Keratinocyte (primary cell): Measurements from ENCODE around the gene SSTR4. TPM values are rescaled to one million over a fixed set of nuclear protein-coding genes. Genes with fewer than 3 reads are reported as not detected.

Experiments used
- DNase-seq: peaks from one replicate; pipeline ENCODE4 v3.0.0-alpha.2; 2011; ENCODE audit warnings: low read depth, missing footprints, low spot score
- FAIRE-seq: peaks from 2 replicates; lab custom pipeline; 2011; peaks lifted over from hg19 to GRCh38; lab: Jason Lieb, UNC
- H2AFZ ChIP-seq: 2 replicates; pipeline ENCODE4 v1.6.0; 2012; ENCODE audit warnings: low read length, control low read depth, inconsistent platforms; ENCODE audit not compliant: control insufficient read depth
- H3K27ac ChIP-seq: 2 replicates; pipeline ENCODE4 v1.5.1; 2011; ENCODE audit warnings: low read length; ENCODE audit not compliant: control insufficient read depth, insufficient read depth
- H3K27me3 ChIP-seq: 3 replicates; pipeline ENCODE4 v1.6.0; 2011; ENCODE audit warnings: low read length; ENCODE audit not compliant: control insufficient read depth, insufficient read depth; ENCODE audit errors: extremely low read depth
- H3K36me3 ChIP-seq, 2 experiments: 2 replicates in 1 of 2; 3 replicates in 1 of 2; pipeline ENCODE4 v1.5.1; 2011; ENCODE audit warnings: low read length in 2 of 2, mild to moderate bottlenecking in 1 of 2; ENCODE audit not compliant: control insufficient read depth in 2 of 2, insufficient read depth in 2 of 2; ENCODE audit errors: extremely low read depth in 1 of 2
- H3K4me1 ChIP-seq: 3 replicates; pipeline ENCODE4 v1.5.1; 2011; ENCODE audit warnings: low read length; ENCODE audit not compliant: control insufficient read depth, insufficient read depth; ENCODE audit errors: extremely low read depth
- H3K4me2 ChIP-seq: 3 replicates; pipeline ENCODE4 v1.6.0; 2011; ENCODE audit warnings: low read depth, low read length; ENCODE audit not compliant: control insufficient read depth, insufficient read depth; ENCODE audit errors: extremely low read depth
- H3K4me3 ChIP-seq, 3 experiments: fragments of 200-600 bp in 1 of 3; sonication (generic) in 1 of 3; 2 replicates in 2 of 3; 3 replicates in 1 of 3; pipeline ENCODE4 v1.5.1; 2011 to 2016; ENCODE audit warnings: low read length in 3 of 3, mild to moderate bottlenecking in 3 of 3, control low read depth in 2 of 3, inconsistent platforms in 1 of 3, low read depth in 1 of 3, mixed read lengths in 1 of 3, mixed run types in 1 of 3, moderate library complexity in 1 of 3; ENCODE audit not compliant: control insufficient read depth in 2 of 3, insufficient read depth in 2 of 3; ENCODE audit errors: extremely low read depth in 1 of 3
- H3K79me2 ChIP-seq: 2 replicates; pipeline ENCODE4 v1.6.0; 2012; ENCODE audit warnings: low read length; ENCODE audit not compliant: control insufficient read depth, insufficient read depth
- H3K9ac ChIP-seq: 3 replicates; pipeline ENCODE4 v1.6.0; 2011; ENCODE audit warnings: low read length; ENCODE audit not compliant: control insufficient read depth, insufficient read depth; ENCODE audit errors: extremely low read depth
- H3K9me1 ChIP-seq: 3 replicates; pipeline ENCODE4 v1.6.0; 2011; ENCODE audit warnings: low read length; ENCODE audit not compliant: control insufficient read depth, insufficient read depth; ENCODE audit errors: extremely low read depth
- H3K9me3 ChIP-seq: 2 replicates; pipeline ENCODE4 v1.5.1; 2012; ENCODE audit warnings: low read depth, low read length; ENCODE audit not compliant: control insufficient read depth
- H4K20me1 ChIP-seq: 3 replicates; pipeline ENCODE4 v1.6.0; 2011; ENCODE audit warnings: low read length; ENCODE audit not compliant: control insufficient read depth, insufficient read depth; ENCODE audit errors: extremely low read depth
- EZH2 ChIP-seq: IDR thresholded peaks from one replicate; pipeline ENCODE4 v1.6.1; 2012; ENCODE audit warnings: inconsistent platforms, mild to moderate bottlenecking, low read length, moderate library complexity
- dilution Hi-C: fragments of 300-500 bp; cut with MboI; formaldehyde crosslinking; loops from one replicate; pipeline ENCODE4 v1.7.0; 2020; ENCODE audit warnings: low sequenced_read_pairs; ENCODE audit not compliant: extremely low pct_ligation_motif_present
- polyA plus RNA-seq, 5 experiments: library from polyadenylated mRNA; depleted of rRNA in 3 of 5; stranded (reverse) in 3 of 5; stranded (forward) in 1 of 5; unstranded in 1 of 5; fragments of >200 nt; gene quantifications; 1 replicate in 1 of 5; 2 replicates in 3 of 5; 3 replicates in 1 of 5; pipeline versions ENCODE4 v1.2.1 to v1.2.3, GENCODE V29; 2011 to 2012; ENCODE audit warnings: missing spikeins in 2 of 5, low read depth in 1 of 5, low replicate concordance in 1 of 5
- TF ChIP-seq, protein P1 (sequence below), 3 experiments: IDR thresholded peaks in 1 of 3; conservative IDR thresholded peaks in 1 of 3; optimal IDR thresholded peaks in 1 of 3; 2 replicates in 2 of 3; 3 replicates in 1 of 3; pipeline versions ENCODE3 to v1.5.1; 2011; ENCODE audit warnings: low read length in 3 of 3, mild to moderate bottlenecking in 3 of 3, moderate library complexity in 2 of 3, control low read depth in 1 of 3, inconsistent platforms in 1 of 3; ENCODE audit not compliant: insufficient read depth in 2 of 3; ENCODE audit errors: extremely low read depth in 1 of 3

SSTR4 gene
- polyA plus RNA-seq, 1 donor (not counting 4 experiments of a cell fraction or from before 2014, with no cell fraction given) = not detected

DNA sequence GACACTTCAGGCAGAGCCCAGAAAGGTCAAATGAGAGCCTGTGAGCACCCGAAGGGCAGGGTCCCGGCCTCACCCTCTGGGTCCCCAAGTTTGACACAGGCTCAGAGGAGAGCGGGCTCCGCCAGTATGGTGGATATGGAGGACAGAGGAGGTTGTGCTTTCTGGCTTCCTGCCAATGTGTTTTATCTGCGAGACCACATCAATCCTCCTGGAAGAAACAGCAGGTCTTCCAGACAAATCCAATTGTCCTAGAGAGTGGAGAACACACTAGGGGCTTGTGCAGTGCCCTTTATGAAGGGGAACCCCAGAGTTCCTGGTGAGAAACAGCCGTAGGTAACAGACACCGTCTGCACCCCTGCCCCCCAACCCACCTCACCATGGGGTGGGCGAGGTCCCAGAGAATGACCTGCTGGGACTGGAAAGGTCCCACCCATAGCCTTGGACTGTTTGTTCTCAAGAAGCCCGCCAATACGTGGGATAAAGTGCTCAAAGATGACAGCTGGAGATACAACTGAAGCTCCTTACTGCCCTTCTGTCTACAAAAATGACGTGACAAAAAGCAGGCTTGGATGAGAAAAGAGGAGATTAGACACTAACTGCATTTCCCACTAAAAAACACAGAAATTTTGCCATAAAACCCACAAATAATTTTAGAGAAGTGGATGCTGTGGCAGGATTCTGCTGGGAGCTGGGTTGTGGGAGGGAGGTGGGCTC, 23.9 kb upstream of the SSTR4 start:
- dilution Hi-C loops = no loop called here
- FAIRE-seq (no peak), DNase-seq (no peak)
- no peaks in the 10 kb centered on the region for H3K79me2 ChIP-seq
- H3K9me1 ChIP-seq = no peaks in the 10 kb centered on the region
- no peaks in the 10 kb centered on the region for H3K36me3 ChIP-seq
- no peaks in the 10 kb centered on the region for H4K20me1 ChIP-seq
- H3K27ac ChIP-seq = no peak overlapping the region
- H3K4me1 ChIP-seq = peaks cover 4% of the 10 kb centered on the region
- no peaks in the 10 kb centered on the region for H3K27me3 ChIP-seq
- no peaks in the 10 kb centered on the region for H3K9me3 ChIP-seq
- no peak overlapping the region for H3K9ac ChIP-seq
- H3K4me3 ChIP-seq = no peak overlapping the region
- TF ChIP-seq, protein P1, sequence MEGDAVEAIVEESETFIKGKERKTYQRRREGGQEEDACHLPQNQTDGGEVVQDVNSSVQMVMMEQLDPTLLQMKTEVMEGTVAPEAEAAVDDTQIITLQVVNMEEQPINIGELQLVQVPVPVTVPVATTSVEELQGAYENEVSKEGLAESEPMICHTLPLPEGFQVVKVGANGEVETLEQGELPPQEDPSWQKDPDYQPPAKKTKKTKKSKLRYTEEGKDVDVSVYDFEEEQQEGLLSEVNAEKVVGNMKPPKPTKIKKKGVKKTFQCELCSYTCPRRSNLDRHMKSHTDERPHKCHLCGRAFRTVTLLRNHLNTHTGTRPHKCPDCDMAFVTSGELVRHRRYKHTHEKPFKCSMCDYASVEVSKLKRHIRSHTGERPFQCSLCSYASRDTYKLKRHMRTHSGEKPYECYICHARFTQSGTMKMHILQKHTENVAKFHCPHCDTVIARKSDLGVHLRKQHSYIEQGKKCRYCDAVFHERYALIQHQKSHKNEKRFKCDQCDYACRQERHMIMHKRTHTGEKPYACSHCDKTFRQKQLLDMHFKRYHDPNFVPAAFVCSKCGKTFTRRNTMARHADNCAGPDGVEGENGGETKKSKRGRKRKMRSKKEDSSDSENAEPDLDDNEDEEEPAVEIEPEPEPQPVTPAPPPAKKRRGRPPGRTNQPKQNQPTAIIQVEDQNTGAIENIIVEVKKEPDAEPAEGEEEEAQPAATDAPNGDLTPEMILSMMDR (optimal IDR thresholded peaks at IDR 0.05 in 1 of 3, IDR thresholded peaks at IDR 0.05 in 1 of 3, conservative IDR thresholded peaks at IDR 0.05 in 1 of 3; ENCODE audit: extremely low read depth in 1 of 3, insufficient read depth in 2 of 3, low read length in 3 of 3) = no peak
- TF ChIP-seq EZH2 = no peak
- H2AFZ ChIP-seq = no peak overlapping the region
- H3K4me2 ChIP-seq = no peak overlapping the region

DNA sequence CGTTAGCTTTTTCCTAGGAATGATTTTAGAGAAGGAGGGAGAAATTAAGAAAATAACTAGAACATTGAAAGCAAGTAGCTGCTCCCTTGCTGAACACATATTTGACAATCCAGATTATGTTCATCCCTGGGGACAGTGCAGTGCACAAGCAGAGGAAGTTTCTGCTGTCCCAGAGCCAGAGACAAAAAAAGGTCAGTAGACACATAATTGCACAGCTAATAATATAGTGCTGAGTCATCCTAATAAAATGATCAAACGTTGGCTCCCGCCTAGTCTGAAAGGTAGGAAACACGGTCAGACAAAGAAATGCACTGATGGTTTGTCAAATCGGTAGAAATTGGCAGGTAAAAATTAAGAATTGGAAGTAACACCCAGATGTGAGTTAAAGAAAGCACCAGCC, 21.7 kb upstream of the SSTR4 start:
- TF ChIP-seq EZH2 = no peak
- TF ChIP-seq, protein P1 (optimal IDR thresholded peaks at IDR 0.05 in 1 of 3, IDR thresholded peaks at IDR 0.05 in 1 of 3, conservative IDR thresholded peaks at IDR 0.05 in 1 of 3; ENCODE audit: extremely low read depth in 1 of 3, insufficient read depth in 2 of 3, low read length in 3 of 3) = no peak
- Histone ChIP-seq H2AFZ (no peak overlapping the region), H3K9me3 (no peaks in the 10 kb centered on the region), H3K4me3 (no peak overlapping the region), H4K20me1 (no peaks in the 10 kb centered on the region), H3K27me3 (no peaks in the 10 kb centered on the region), H3K27ac (no peak overlapping the region), H3K36me3 (no peaks in the 10 kb centered on the region), H3K9ac (no peak overlapping the region), H3K9me1 (no peaks in the 10 kb centered on the region), H3K4me2 (no peak overlapping the region), H3K4me1 (peaks cover 4% of the 10 kb centered on the region), H3K79me2 (no peaks in the 10 kb centered on the region)
- dilution Hi-C loops = no loop called here
- no peak for DNase-seq
- peak; percentile 34 for FAIRE-seq
